ENCODE data around the gene SPDYE16.
A peak's percentile ranks its signal among the peaks of the same experiment; 100 is the strongest.
"Not testable (repeated sequence)": the region's sequence is repeated elsewhere in the genome, so short reads cannot be mapped to it uniquely, and the experiment has no call there.

SPDYE16 gene

GRCh38 chr7:76565001-76565400, 21.9 kb upstream of the SPDYE16 start:
- not testable (repeated sequence) for H3K27me3 ChIP-seq; H3K36me3 ChIP-seq; DNase-seq; H3K4me3 ChIP-seq (ENCODE audit: low read depth, low read length); H3K9me3 ChIP-seq; H3K4me1 ChIP-seq

GRCh38 chr7:76561342-76561741, 18.2 kb upstream of the SPDYE16 start:
- not testable (repeated sequence) for H3K36me3 ChIP-seq; H3K4me1 ChIP-seq; H3K9me3 ChIP-seq; DNase-seq; H3K27me3 ChIP-seq; H3K4me3 ChIP-seq (ENCODE audit: low read depth, low read length)

GRCh38 chr7:76560157-76560556, 17.1 kb upstream of the SPDYE16 start:
- not testable (repeated sequence) for H3K27me3 ChIP-seq; H3K36me3 ChIP-seq; H3K4me1 ChIP-seq; H3K9me3 ChIP-seq; DNase-seq; H3K4me3 ChIP-seq (ENCODE audit: low read depth, low read length)

GRCh38 chr7:76559685-76560084, 16.6 kb upstream of the SPDYE16 start:
- not testable (repeated sequence) for H3K27me3 ChIP-seq; H3K4me1 ChIP-seq; DNase-seq; H3K36me3 ChIP-seq; H3K9me3 ChIP-seq; H3K4me3 ChIP-seq (ENCODE audit: low read depth, low read length)

GRCh38 chr7:76551992-76552391, 8.9 kb upstream of the SPDYE16 start:
- not testable (repeated sequence) for DNase-seq; H3K27me3 ChIP-seq; H3K36me3 ChIP-seq; H3K9me3 ChIP-seq; H3K4me3 ChIP-seq (ENCODE audit: low read depth, low read length); H3K4me1 ChIP-seq

- DNase-seq, H3K36me3 ChIP-seq, H3K27me3 ChIP-seq, H3K9me3 ChIP-seq, H3K4me1 ChIP-seq: not testable (repeated sequence)
- H3K4me3 ChIP-seq (ENCODE audit: low read depth, low read length): peak overlapping the region; percentile 80
These were observed 6.8 kb upstream of the SPDYE16 start for GRCh38 chr7:76549855-76550248.

- not testable (repeated sequence) for H3K27me3 ChIP-seq, H3K9me3 ChIP-seq, H3K4me1 ChIP-seq, H3K36me3 ChIP-seq
- H3K4me3 ChIP-seq (ENCODE audit: low read depth, low read length): peak overlapping the region; percentile 80
- DNase-seq: peak; percentile 86
These were observed 6.1 kb upstream of the SPDYE16 start for GRCh38 chr7:76549025-76549854.

- H3K36me3 ChIP-seq; H3K9me3 ChIP-seq; H3K27me3 ChIP-seq; DNase-seq; H3K4me3 ChIP-seq (ENCODE audit: low read depth, low read length); H3K4me1 ChIP-seq: not testable (repeated sequence)
These were observed 11.5 kb downstream of the SPDYE16 start for GRCh38 chr7:76531643-76532042.

- not testable (repeated sequence) for H3K36me3 ChIP-seq; H3K9me3 ChIP-seq; DNase-seq; H3K27me3 ChIP-seq; H3K4me1 ChIP-seq; H3K4me3 ChIP-seq (ENCODE audit: low read depth, low read length)
These were observed 16.9 kb downstream of the SPDYE16 start for GRCh38 chr7:76526183-76526582.

GRCh38 chr7:76516932-76517331, 26.2 kb downstream of the SPDYE16 start:
- not testable (repeated sequence) for H3K4me1 ChIP-seq; DNase-seq; H3K27me3 ChIP-seq; H3K36me3 ChIP-seq; H3K4me3 ChIP-seq (ENCODE audit: low read depth, low read length); H3K9me3 ChIP-seq

- Histone ChIP-seq H3K4me3 (ENCODE audit: low read depth, low read length) (peak overlapping the region; percentile 52), H3K27me3 (no peaks in the 10 kb centered on the region), H3K9me3 (no peaks in the 10 kb centered on the region), H3K4me1 (no peaks in the 10 kb centered on the region; the same call in 1 of the 2 replicates), H3K36me3 (no peaks in the 10 kb centered on the region)
- TF ChIP-seq CTCF (IDR thresholded peaks at IDR 0.05; ENCODE audit: low read depth, low read length): peak; percentile 74
- DNase-seq: peak; percentile 85
These were observed 27.1 kb downstream of the SPDYE16 start for GRCh38 chr7:76515999-76516443.
